ENCODE results near the gene CHMP2A. TPM values are rescaled to one million over a fixed set of nuclear protein-coding genes. Genes with fewer than 3 reads are reported as not detected.

Gene CHMP2A
- total and polyA plus RNA-seq, 2 of the 13 experiments (the other 11 are each of a cell fraction or from before 2014, with no cell fraction given) = 49.7 to 55.0 TPM

DNA sequence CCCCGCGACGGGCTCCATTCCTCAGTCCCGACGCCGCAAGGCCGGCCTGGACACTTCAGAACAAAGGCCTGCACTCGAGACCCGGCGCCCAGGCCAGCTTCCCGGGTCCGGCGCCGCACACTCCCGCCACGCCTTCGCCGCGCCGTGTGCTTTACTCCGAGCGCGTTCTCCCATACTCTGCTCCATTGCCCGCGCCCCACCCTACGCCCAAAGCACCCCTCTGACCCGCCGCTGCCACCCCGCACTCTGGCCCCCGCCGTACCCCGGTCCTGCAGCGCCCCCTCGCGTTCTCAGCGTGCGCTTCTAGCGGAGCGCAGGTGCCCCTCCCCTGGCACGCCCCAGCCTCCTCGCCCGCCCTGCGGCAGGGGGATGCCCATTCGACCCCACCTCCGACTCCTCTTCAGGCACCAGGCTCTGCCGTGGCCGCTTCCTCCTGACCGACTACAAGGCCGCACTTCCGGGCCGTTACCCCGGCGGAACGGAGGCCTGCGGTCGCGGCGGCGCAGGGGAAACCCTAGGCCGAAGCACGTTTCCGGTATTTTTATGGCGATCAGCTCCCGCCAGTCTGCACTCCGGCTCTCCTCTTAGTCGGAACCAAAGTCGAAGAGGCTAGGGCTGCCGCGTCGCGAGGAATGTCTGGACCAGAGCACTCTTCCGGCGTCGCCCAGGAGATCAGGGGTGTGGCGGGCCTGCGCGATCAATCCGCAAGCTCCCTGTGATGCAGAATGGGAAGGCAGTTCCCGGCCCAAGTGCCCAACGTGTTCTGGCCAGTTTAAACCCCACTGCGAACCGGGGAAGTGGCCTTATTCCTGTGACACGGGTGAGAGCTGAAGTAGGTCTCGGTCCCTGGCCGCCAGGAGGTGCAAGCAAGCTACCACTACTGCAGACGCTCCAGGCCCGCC is 35.3 kb downstream of the CHMP2A start, which contains the start of gene ZBTB45 (continued):
- TF ChIP-seq, protein P1, sequence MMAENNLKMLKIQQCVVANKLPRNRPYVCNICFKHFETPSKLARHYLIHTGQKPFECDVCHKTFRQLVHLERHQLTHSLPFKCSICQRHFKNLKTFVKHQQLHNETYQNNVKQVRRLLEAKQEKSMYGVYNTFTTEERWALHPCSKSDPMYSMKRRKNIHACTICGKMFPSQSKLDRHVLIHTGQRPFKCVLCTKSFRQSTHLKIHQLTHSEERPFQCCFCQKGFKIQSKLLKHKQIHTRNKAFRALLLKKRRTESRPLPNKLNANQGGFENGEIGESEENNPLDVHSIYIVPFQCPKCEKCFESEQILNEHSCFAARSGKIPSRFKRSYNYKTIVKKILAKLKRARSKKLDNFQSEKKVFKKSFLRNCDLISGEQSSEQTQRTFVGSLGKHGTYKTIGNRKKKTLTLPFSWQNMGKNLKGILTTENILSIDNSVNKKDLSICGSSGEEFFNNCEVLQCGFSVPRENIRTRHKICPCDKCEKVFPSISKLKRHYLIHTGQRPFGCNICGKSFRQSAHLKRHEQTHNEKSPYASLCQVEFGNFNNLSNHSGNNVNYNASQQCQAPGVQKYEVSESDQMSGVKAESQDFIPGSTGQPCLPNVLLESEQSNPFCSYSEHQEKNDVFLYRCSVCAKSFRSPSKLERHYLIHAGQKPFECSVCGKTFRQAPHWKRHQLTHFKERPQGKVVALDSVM (CRISPR knock-in tag; IDR thresholded peaks at IDR 0.05) = peak; percentile 77
- no peak; the same call in 1 of the 2 replicates for TF ChIP-seq NFIC (IDR thresholded peaks at IDR 0.05; ENCODE audit: low read length)
- TF ChIP-seq, protein P2, sequence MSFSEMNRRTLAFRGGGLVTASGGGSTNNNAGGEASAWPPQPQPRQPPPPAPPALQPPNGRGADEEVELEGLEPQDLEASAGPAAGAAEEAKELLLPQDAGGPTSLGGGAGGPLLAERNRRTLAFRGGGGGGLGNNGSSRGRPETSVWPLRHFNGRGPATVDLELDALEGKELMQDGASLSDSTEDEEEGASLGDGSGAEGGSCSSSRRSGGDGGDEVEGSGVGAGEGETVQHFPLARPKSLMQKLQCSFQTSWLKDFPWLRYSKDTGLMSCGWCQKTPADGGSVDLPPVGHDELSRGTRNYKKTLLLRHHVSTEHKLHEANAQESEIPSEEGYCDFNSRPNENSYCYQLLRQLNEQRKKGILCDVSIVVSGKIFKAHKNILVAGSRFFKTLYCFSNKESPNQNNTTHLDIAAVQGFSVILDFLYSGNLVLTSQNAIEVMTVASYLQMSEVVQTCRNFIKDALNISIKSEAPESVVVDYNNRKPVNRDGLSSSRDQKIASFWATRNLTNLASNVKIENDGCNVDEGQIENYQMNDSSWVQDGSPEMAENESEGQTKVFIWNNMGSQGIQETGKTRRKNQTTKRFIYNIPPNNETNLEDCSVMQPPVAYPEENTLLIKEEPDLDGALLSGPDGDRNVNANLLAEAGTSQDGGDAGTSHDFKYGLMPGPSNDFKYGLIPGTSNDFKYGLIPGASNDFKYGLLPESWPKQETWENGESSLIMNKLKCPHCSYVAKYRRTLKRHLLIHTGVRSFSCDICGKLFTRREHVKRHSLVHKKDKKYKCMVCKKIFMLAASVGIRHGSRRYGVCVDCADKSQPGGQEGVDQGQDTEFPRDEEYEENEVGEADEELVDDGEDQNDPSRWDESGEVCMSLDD (CRISPR knock-in tag; IDR thresholded peaks at IDR 0.05; ENCODE audit: borderline replicate concordance) = peak; percentile 70; the same call in 1 of the 2 replicates
- 0 out of 2 replicates have a peak, but pooled peaks have one; percentile 64 for TF ChIP-seq NKX3-1 (CRISPR knock-in tag; IDR thresholded peaks at IDR 0.05)
- peak; percentile 91 for TF ChIP-seq ZSCAN9 (CRISPR knock-in tag; IDR thresholded peaks at IDR 0.05; ENCODE audit: borderline replicate concordance)
- TF ChIP-seq, protein P3, sequence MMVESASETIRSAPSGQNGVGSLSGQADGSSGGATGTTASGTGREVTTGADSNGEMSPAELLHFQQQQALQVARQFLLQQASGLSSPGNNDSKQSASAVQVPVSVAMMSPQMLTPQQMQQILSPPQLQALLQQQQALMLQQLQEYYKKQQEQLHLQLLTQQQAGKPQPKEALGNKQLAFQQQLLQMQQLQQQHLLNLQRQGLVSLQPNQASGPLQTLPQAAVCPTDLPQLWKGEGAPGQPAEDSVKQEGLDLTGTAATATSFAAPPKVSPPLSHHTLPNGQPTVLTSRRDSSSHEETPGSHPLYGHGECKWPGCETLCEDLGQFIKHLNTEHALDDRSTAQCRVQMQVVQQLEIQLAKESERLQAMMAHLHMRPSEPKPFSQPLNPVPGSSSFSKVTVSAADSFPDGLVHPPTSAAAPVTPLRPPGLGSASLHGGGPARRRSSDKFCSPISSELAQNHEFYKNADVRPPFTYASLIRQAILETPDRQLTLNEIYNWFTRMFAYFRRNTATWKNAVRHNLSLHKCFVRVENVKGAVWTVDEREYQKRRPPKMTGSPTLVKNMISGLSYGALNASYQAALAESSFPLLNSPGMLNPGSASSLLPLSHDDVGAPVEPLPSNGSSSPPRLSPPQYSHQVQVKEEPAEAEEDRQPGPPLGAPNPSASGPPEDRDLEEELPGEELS (CRISPR knock-in tag; IDR thresholded peaks at IDR 0.05) = peak; percentile 56
- TF ChIP-seq ZNF772 (CRISPR knock-in tag; IDR thresholded peaks at IDR 0.05) = peak; percentile 91
- TF ChIP-seq KLF11 (CRISPR knock-in tag; IDR thresholded peaks at IDR 0.05) = peak; percentile 78; the same call in 1 of the 2 replicates
- TF ChIP-seq ZNF761 (CRISPR knock-in tag; conservative IDR thresholded peaks at IDR 0.05) = peak; percentile 93
- TF ChIP-seq SIN3A (IDR thresholded peaks at IDR 0.05; ENCODE audit: borderline replicate concordance, low read depth, low read length) = peak; percentile 92; the same call in 1 of the 2 replicates
- TF ChIP-seq ZNF451 (CRISPR knock-in tag; IDR thresholded peaks at IDR 0.05) = 0 out of 2 replicates have a peak, but pooled peaks have one; percentile 68
- TF ChIP-seq CCDC6 (CRISPR knock-in tag; IDR thresholded peaks at IDR 0.05) = peak; percentile 95; the same call in 1 of the 2 replicates
- TF ChIP-seq, protein P4, sequence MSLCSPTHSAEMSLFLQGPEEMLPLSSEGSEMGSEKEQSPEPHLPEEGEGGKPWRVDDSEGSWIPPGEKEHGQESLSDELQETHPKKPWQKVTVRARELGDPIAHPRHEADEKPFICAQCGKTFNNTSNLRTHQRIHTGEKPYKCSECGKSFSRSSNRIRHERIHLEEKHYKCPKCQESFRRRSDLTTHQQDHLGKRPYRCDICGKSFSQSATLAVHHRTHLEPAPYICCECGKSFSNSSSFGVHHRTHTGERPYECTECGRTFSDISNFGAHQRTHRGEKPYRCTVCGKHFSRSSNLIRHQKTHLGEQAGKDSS (CRISPR knock-in tag; IDR thresholded peaks at IDR 0.05; ENCODE audit: borderline replicate concordance, low read depth) = peak; percentile 75; the same call in 1 of the 2 replicates
- peak; percentile 94 for TF ChIP-seq TAF1 (CRISPR knock-in tag; IDR thresholded peaks at IDR 0.05)
- peak; percentile 78; the same call in 1 of the 2 replicates for TF ChIP-seq ZNF460 (CRISPR knock-in tag; IDR thresholded peaks at IDR 0.05; ENCODE audit: borderline replicate concordance)
- TF ChIP-seq PRMT3 (CRISPR knock-in tag; IDR thresholded peaks at IDR 0.05; ENCODE audit: borderline replicate concordance, low read depth) = peak; percentile 89; the same call in 1 of the 2 replicates
- no peak for TF ChIP-seq ZKSCAN5 (CRISPR knock-in tag; IDR thresholded peaks at IDR 0.05)
- peak; percentile 80 for TF ChIP-seq TBL1XR1 (IDR thresholded peaks at IDR 0.05; ENCODE audit: borderline replicate concordance, low read length, partially characterized antibody)
- peak; percentile 97 for TF ChIP-seq ZNF891 (CRISPR knock-in tag; IDR thresholded peaks at IDR 0.05)
- TF ChIP-seq ZKSCAN1 (IDR thresholded peaks at IDR 0.05; ENCODE audit: low read length) = peak; percentile 72; the same call in 1 of the 2 replicates
- no peak for TF ChIP-seq ZNF605 (CRISPR knock-in tag; IDR thresholded peaks at IDR 0.05)
- peak; percentile 75; the same call in 1 of the 2 replicates for TF ChIP-seq RELA (CRISPR knock-in tag; IDR thresholded peaks at IDR 0.05)
